Neural cell (in vitro differentiated cells): ENCODE data around the gene AUNIP. TPM values are rescaled to one million over a fixed set of nuclear protein-coding genes. Genes with fewer than 3 reads are reported as not detected.
A peak's percentile ranks its signal among the peaks of the same experiment; 100 is the strongest.

Source experiments
- H2AFZ ChIP-seq: fragments of 200-600, 300-800 bp; sonication (generic), shearing (Covaris generic); 2 replicates; pipeline ENCODE4 v1.6.0; 2014; ENCODE audit warnings: low read depth, mild to moderate bottlenecking, antibody characterized with exemption, low read length, moderate library complexity
- H3F3A ChIP-seq: fragments of 200-600 bp; shearing (Covaris generic); 2 replicates; pipeline ENCODE4 v1.6.1; 2016; ENCODE audit warnings: mild to moderate bottlenecking, moderate library complexity, mixed read lengths, antibody characterized with exemption, low read length; ENCODE audit not compliant: insufficient read depth, poor library complexity, severe bottlenecking
- H3K27ac ChIP-seq: fragments of 200-600, 300-800 bp; sonication (generic), shearing (Covaris generic); 2 replicates; pipeline ENCODE4 v1.5.1; 2014; ENCODE audit warnings: mild to moderate bottlenecking, low read length, moderate library complexity
- H3K27me3 ChIP-seq: fragments of 300-800, 200-600 bp; sonication (generic), shearing (Covaris generic); 2 replicates; pipeline ENCODE4 v1.6.0; 2014; ENCODE audit warnings: mild to moderate bottlenecking, low read depth, low read length, moderate library complexity; ENCODE audit not compliant: insufficient read depth
- H3K36me3 ChIP-seq: fragments of 300-800, 200-600 bp; sonication (generic), shearing (Covaris generic); 2 replicates; pipeline ENCODE4 v1.5.1; 2014; ENCODE audit warnings: mild to moderate bottlenecking, antibody characterized with exemption, low read length, moderate library complexity; ENCODE audit not compliant: insufficient read depth
- H3K4me2 ChIP-seq: fragments of 300-800, 200-600 bp; sonication (generic), shearing (Covaris generic); 2 replicates; pipeline ENCODE4 v1.6.0; 2014; ENCODE audit warnings: mild to moderate bottlenecking, low read length
- H3K4me3 ChIP-seq: fragments of 300-800, 200-600 bp; sonication (generic), shearing (Covaris generic); 2 replicates; pipeline ENCODE4 v1.5.1; 2014; ENCODE audit warnings: mild to moderate bottlenecking, low read length, moderate library complexity
- H3K79me2 ChIP-seq: fragments of 200-600 bp; shearing (Covaris generic); replicated peaks from 2 replicates; pipeline ENCODE4 v1.6.0; 2014; ENCODE audit warnings: mild to moderate bottlenecking, low read length, moderate library complexity; ENCODE audit not compliant: insufficient read depth
- H3K9ac ChIP-seq: fragments of 300-800, 200-600 bp; sonication (generic), shearing (Covaris generic); 2 replicates; pipeline ENCODE4 v1.6.1; 2016; ENCODE audit warnings: mild to moderate bottlenecking, low read length, mixed read lengths
- H3K9me2 ChIP-seq: fragments of 200-600 bp; shearing (Covaris generic); 2 replicates; pipeline ENCODE4 v1.6.1; 2016; ENCODE audit warnings: mild to moderate bottlenecking, low read length, mixed read lengths; ENCODE audit not compliant: insufficient read depth
- H3K9me3 ChIP-seq: fragments of 200-600, 300-800 bp; sonication (generic), shearing (Covaris generic); 2 replicates; pipeline ENCODE4 v1.6.1; 2016; ENCODE audit warnings: mild to moderate bottlenecking, mixed run types, low read length, moderate library complexity, mixed read lengths
- H4K20me1 ChIP-seq: fragments of 200-600 bp; shearing (Covaris generic); 2 replicates; pipeline ENCODE4 v1.6.1; 2016; ENCODE audit warnings: mild to moderate bottlenecking, mixed run types; ENCODE audit not compliant: insufficient read depth
- EP300 ChIP-seq: fragments of 450-650 bp; conservative IDR thresholded peaks from 2 replicates; pipeline ENCODE4 v1.6.1; 2014; ENCODE audit warnings: antibody characterized with exemption, mild to moderate bottlenecking, moderate library complexity; ENCODE audit not compliant: poor library complexity, severe bottlenecking
- EZH2 ChIP-seq: fragments of 200-600, 300-800 bp; shearing (Covaris generic), sonication (generic); IDR thresholded peaks from 2 replicates; pipeline ENCODE4 v1.6.1; 2014; ENCODE audit warnings: antibody characterized with exemption, low read length, borderline replicate concordance, mild to moderate bottlenecking; ENCODE audit not compliant: insufficient read depth, poor library complexity, severe bottlenecking
- MXI1 ChIP-seq: fragments of 450-650 bp; conservative IDR thresholded peaks from 2 replicates; pipeline ENCODE4 v1.6.1; 2014; ENCODE audit warnings: antibody characterized with exemption, mild to moderate bottlenecking; ENCODE audit not compliant: poor library complexity, severe bottlenecking
- POLR2AphosphoS5 ChIP-seq: IDR thresholded peaks from 2 replicates; pipeline ENCODE4 v1.6.1; 2012
- RAD21 ChIP-seq: fragments of 450-650 bp; conservative IDR thresholded peaks from 2 replicates; pipeline ENCODE4 v1.6.1; 2014; ENCODE audit warnings: antibody characterized with exemption, mild to moderate bottlenecking, moderate library complexity
- SMC3 ChIP-seq: fragments of 450-650 bp; conservative IDR thresholded peaks from 2 replicates; pipeline ENCODE4 v1.6.1; 2014; ENCODE audit warnings: antibody characterized with exemption, mild to moderate bottlenecking, moderate library complexity; ENCODE audit not compliant: poor library complexity
- TAF1 ChIP-seq: IDR thresholded peaks from 2 replicates; pipeline ENCODE4 v1.6.1; 2012; ENCODE audit warnings: low read depth
- polyA plus RNA-seq: library from polyadenylated mRNA; depleted of rRNA; stranded (reverse); fragments of >200 nt; gene quantifications from 2 replicates; pipeline ENCODE4 v1.2.3, GENCODE V29; 2014
- TF ChIP-seq, protein P1 (sequence below): IDR thresholded peaks from 2 replicates; pipeline ENCODE4 v1.6.1; 2012; ENCODE audit warnings: borderline replicate concordance
- TF ChIP-seq, protein P2 (sequence below): fragments of 450-650 bp; IDR thresholded peaks from 2 replicates; pipeline ENCODE4 v1.5.1; 2014; ENCODE audit warnings: antibody characterized with exemption, mild to moderate bottlenecking, moderate library complexity; ENCODE audit not compliant: poor library complexity, severe bottlenecking

AUNIP gene
- polyA plus RNA-seq, 1 donor from 2014 or later: 0.48 TPM

DNA sequence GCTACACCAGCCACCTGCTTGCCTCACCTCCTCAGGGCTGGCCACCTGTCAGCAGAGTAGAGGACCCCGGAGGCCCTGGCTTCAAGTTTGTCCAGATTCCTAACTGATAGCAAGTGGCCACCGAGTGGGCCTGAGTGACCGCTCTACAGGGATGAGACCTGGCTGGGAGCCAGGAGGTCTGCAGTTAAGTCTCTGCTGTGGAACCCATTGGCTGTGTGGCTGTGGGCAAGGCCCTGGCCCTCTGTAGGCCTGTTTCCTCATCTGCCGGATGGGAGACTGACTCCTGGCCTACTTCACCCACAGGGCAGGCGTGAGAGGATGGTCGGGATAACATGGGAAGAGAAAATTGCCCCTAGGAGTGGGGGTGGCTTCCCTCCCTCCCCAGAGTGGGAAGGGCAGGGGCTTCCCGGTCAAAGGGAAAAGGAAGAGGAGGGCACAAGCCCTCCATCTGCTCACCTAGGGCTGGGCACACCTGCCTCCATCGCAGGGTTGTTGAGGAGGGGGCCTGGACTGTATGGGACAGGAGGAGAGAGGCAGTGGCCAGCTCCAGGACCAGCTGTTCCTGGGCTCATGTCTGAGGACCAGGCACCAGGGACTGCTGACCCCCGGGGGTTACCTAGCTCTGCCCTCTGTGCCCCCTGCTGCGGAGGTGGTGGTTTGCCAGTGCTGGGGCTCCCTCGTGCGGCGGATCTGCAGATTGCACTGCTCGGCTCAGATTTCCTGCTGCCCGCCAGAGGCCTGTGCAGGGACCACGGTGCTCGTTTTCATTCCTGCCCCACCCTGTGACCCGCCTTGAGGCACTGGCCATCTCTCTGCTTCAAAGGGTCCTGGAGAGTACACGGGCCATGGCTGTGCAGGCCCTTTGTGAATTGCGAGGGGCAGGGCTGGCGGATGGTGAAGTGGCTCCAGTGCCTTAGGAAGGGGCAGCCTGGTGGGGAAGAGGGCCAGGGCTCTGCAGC, 48.6 kb downstream of the AUNIP start:
- Histone ChIP-seq H3K9me2 (no peaks in the 10 kb centered on the region), H4K20me1 (no peaks in the 10 kb centered on the region), H3K27me3 (no peaks in the 10 kb centered on the region), H3F3A (no peaks in the 10 kb centered on the region), H2AFZ (no peak overlapping the region), H3K4me2 (no peak overlapping the region), H3K9me3 (no peaks in the 10 kb centered on the region), H3K36me3 (no peaks in the 10 kb centered on the region), H3K4me3 (no peak overlapping the region), H3K27ac (no peak overlapping the region), H3K79me2 (no peaks in the 10 kb centered on the region), H3K9ac (peak overlapping the region; percentile 24)
- TF ChIP-seq SMC3: peak; percentile 99
- TF ChIP-seq POLR2AphosphoS5: peak; percentile 5
- no peak for TF ChIP-seq TAF1
- TF ChIP-seq MXI1: peak; percentile 30
- TF ChIP-seq, protein P1, sequence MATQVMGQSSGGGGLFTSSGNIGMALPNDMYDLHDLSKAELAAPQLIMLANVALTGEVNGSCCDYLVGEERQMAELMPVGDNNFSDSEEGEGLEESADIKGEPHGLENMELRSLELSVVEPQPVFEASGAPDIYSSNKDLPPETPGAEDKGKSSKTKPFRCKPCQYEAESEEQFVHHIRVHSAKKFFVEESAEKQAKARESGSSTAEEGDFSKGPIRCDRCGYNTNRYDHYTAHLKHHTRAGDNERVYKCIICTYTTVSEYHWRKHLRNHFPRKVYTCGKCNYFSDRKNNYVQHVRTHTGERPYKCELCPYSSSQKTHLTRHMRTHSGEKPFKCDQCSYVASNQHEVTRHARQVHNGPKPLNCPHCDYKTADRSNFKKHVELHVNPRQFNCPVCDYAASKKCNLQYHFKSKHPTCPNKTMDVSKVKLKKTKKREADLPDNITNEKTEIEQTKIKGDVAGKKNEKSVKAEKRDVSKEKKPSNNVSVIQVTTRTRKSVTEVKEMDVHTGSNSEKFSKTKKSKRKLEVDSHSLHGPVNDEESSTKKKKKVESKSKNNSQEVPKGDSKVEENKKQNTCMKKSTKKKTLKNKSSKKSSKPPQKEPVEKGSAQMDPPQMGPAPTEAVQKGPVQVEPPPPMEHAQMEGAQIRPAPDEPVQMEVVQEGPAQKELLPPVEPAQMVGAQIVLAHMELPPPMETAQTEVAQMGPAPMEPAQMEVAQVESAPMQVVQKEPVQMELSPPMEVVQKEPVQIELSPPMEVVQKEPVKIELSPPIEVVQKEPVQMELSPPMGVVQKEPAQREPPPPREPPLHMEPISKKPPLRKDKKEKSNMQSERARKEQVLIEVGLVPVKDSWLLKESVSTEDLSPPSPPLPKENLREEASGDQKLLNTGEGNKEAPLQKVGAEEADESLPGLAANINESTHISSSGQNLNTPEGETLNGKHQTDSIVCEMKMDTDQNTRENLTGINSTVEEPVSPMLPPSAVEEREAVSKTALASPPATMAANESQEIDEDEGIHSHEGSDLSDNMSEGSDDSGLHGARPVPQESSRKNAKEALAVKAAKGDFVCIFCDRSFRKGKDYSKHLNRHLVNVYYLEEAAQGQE: no peak
- TF ChIP-seq, protein P2, sequence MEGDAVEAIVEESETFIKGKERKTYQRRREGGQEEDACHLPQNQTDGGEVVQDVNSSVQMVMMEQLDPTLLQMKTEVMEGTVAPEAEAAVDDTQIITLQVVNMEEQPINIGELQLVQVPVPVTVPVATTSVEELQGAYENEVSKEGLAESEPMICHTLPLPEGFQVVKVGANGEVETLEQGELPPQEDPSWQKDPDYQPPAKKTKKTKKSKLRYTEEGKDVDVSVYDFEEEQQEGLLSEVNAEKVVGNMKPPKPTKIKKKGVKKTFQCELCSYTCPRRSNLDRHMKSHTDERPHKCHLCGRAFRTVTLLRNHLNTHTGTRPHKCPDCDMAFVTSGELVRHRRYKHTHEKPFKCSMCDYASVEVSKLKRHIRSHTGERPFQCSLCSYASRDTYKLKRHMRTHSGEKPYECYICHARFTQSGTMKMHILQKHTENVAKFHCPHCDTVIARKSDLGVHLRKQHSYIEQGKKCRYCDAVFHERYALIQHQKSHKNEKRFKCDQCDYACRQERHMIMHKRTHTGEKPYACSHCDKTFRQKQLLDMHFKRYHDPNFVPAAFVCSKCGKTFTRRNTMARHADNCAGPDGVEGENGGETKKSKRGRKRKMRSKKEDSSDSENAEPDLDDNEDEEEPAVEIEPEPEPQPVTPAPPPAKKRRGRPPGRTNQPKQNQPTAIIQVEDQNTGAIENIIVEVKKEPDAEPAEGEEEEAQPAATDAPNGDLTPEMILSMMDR: peak; percentile 100
- TF ChIP-seq RAD21: peak; percentile 100
- TF ChIP-seq EP300: no peak
- TF ChIP-seq EZH2: no peak

DNA sequence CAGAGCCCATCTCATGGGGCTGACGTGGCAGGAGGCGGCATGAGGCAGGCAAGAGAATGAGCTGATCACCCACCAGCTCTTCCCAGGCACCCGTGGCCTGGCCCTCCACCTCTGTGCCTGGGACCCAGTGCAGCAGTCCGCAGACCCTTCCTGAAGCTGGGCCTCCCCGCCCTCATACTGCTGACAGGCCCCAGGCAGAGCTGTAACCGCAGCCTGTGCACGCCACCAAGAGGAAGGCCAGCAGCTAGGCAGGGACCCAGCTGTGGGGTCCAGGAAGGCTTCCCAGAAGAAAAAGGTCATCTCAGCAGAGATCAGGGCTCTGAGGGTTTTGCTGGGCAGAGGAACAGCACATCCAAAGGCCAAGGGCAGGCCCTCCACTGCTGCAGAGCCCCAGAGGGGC, 49.3 kb downstream of the AUNIP start:
- Histone ChIP-seq H3K79me2 (no peaks in the 10 kb centered on the region), H3K27me3 (no peaks in the 10 kb centered on the region), H3F3A (no peaks in the 10 kb centered on the region), H3K9ac (no peak overlapping the region), H2AFZ (no peak overlapping the region), H4K20me1 (no peaks in the 10 kb centered on the region), H3K4me2 (no peak overlapping the region), H3K9me3 (no peaks in the 10 kb centered on the region), H3K27ac (no peak overlapping the region), H3K9me2 (no peaks in the 10 kb centered on the region), H3K4me3 (no peak overlapping the region), H3K36me3 (no peaks in the 10 kb centered on the region)
- TF ChIP-seq MXI1 (no peak), SMC3 (no peak), POLR2AphosphoS5 (no peak), EZH2 (no peak)
- TF ChIP-seq, protein P1: no peak
- TF ChIP-seq, protein P2: no peak
